GM19193 (cell line): ENCODE measurements around the gene NFAT5.

ENCODE experiments used
- POLR2A ChIP-seq: IDR thresholded peaks from 4 replicates; pipeline ENCODE4 v1.6.1; 2011; ENCODE audit not compliant: insufficient read depth, insufficient read length; ENCODE audit errors: extremely low read depth

The NFAT5 gene

DNA sequence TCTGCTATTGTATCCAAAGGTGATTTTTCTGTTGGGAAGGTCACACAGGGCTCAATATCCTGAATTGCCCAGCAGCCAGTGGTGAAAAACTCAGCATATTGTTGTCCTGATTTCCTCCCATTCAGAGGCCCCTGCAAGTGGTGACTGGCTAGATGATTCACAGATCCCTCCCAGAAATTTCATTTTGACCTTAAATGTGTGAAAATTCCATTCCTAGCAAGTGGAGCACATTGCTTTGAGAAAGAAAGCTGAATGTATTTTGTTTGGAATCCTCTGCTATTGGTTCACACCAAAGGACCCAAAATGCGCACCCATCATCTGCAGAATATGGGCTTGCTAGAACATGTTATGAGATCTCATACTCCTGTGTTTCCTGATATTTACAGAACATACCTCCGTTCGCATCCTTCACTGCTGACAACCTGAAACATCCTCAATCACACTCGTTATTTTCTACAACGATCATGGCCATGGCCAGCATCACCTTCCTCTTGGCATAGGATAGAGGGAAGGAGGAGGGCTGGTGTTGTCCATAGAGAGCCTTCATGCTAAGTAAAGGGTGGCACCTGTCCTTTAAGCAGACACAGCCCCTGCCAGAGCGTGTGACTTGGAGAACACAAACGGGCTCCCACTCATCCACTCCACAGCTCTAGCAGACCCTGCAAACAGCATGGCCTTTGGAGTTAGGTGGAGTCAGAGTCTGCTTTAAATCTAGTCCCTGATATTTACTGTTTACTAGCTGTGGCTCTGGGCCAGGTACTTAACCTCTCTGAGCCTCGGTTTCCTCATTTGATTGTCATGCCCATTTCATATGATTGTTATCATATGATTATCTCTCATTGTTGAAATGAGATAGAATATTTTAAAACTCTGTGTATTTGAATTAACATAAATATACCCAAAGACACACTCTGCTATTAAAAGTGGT, 30.4 kb upstream of the NFAT5 start:
- no peak for TF ChIP-seq POLR2A

DNA sequence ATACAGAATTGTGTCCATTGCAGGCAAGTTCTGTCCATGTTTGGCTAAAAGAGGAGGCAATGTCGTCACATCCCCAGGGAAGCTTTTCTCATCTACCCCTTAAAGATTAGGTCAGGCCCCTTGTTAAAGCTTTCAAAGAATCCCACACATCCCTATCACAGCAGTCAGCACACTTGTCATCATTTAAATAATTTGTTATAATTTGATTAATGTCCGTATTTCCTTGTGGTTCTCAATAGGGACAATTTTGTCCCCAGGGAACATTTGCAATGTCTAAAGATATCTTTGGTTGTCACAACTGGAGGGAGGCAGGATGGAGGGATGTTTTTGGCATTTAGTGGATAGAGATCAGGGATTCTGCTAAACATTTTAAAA, 28.1 kb upstream of the NFAT5 start:
- no peak for TF ChIP-seq POLR2A

DNA sequence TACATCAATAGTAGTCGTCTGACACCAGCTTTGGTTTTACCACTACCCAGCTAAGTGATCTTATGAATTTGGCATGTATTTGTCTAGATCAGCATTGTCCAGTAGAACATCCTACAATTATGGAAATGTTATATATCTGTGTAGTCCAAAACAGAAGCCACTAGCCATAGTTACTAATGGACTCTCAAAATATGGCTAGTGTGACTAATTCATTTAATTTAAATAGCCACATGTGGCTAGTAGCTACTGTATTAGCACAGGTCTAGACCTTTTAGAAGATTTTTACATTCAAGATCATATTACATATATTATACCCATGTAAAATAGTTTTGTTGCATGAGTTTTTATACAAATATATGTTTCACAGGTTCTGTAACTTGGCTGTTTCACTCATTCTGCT, 27.0 kb upstream of the NFAT5 start:
- no peak for TF ChIP-seq POLR2A

DNA sequence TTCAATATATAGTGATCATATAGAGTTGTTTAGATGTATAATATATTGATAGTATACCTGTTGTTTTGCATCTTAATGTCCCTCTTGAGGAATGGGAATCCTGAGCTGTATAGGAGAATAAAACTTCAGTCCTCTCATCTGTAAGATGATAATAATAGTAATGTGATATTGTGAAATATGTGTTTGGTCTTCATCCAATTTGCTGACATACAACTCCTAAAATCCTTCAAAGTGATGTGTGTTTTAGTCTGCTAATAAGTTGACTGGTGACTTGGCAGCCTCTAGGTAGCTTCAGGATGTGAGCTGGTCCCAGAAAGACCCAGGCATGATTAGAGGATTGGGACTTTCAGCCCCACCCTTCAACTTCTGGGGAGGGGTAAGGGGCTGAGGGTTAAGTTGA, 22.8 kb upstream of the NFAT5 start:
- TF ChIP-seq POLR2A, result no peak

DNA sequence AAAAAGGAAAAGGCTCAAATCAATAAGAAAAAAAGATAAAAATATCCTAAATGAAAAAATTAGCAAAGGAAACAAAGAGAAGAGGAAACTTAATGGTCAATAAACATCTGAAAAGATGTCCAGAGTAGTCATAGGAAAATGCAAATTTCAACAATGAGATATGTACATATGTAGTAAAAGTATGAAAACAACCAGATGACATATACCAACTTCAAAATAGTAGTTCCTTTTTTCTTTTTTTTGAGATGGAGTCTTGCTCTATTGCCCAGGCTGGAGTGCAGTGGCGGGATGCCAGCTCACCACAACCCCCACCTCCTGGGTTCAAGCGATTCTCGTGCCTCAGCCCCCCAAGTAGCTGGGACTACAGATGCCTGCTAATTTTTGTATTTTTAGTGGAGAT, 21.7 kb upstream of the NFAT5 start:
- TF ChIP-seq POLR2A, result no peak

DNA sequence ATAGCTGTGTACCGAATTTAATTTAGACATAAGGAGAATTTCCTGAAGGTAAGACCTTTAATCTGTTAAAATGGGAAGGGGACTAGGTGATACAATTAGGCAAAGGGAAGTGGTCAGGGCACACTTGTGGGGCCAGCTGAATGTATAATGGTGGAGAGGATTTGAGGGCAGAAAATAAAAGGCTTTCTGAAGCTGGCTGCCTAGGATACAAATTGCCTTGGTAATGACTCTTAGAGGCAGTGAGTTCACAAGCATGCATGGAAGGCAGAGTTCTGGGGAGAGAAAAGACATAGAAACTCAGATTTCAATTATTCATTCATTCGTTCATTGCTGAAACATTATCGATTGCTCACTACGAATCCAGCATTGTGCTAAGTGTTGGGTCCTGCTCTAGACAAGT, 12.4 kb upstream of the NFAT5 start:
- no peak for TF ChIP-seq POLR2A

DNA sequence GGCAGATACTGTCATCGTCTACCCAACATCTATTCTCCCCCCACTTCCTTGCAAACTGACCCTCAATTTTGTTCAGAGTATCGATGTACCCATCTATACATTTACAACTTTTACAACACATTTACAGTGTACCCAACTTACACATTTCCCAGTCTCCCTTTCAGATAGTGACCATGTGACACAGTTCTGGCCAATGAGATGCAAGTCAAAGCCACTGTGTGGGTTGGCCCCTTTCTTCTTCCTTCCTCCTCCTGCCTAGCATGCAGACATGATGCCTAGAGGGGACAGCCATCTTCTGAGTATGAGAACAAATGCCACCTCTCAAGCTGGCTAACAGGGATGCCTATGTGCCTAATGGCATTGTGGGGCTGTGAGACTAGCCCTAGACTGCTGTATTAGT, 11.3 kb upstream of the NFAT5 start:
- TF ChIP-seq POLR2A, result no peak

DNA sequence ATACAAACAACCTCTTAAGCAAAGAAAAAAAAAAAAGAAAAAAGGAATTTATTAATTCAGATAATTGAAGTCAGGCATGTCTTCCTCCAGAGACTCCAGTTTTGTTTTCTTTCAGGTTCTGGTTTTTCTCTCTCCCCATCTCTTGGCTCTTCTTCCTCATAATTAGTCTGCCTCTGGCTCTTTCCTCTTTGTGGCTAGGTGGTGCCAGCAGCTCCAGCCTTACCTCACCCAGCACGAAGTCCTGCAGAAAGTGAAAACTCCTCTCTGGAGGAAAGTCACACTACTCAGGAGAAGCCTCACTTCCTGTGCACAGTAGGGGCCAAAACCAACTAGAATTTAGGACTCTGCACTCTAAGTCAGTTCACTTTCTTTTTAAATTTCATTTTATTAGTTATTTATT, 10.3 kb upstream of the NFAT5 start:
- TF ChIP-seq POLR2A, result no peak

DNA sequence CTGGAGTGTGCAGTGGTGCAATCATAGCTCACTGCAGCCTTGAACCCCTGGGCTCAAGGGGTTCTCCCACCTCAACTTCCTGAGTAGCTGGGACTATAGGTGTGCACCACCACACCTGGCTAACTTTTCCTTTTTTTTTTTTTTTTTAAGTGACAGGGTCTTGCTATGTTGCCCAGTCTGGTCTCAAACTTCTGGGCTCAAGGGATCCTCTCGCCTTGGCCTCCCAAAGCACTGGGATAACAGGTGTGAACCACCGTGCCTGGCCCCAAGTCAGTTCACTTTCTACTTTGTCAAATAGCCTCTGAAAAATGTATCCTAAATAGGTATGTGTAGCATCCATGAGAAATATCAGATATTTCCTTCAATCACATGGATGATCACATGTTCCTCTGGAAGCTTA, 9.9 kb upstream of the NFAT5 start:
- no peak for TF ChIP-seq POLR2A

DNA sequence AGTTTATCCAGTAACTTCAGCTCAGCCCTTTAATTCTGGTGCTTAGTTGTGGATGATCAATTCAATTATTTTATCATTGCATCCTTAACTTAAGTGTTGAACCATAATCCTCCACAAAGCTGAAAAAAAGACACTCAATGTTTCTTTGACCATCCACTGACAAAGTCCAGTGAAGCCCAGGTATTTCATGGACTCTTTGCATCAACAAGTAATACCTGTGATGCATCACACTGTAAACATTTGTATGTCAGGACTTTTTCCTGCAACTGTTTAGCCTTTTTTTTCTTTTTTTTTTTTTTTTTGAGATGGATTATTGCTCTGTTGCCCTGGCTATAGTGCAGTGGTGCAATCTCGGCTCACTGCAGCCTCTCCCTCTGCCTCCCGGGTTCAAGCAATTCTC, 6.6 kb upstream of the NFAT5 start:
- TF ChIP-seq POLR2A, result no peak

DNA sequence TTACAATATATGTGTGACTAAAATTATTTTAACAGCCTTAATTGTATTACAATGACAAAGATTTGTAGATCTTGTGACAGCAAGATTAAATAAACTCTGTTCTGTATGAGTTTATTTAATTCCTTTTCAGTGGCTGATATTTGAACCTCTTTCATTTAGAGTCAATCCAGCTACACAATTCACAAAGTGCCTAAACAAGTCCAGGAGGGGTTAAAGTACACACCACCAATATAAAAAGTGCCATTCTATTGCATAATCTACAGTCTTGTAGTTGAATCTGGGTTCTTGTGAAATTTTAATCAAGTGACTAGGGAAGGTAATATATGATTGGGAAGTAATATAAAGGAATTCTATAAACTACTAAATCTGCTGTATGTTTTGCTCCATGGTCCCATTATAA, 3.9 kb upstream of the NFAT5 start:
- TF ChIP-seq POLR2A, result no peak

DNA sequence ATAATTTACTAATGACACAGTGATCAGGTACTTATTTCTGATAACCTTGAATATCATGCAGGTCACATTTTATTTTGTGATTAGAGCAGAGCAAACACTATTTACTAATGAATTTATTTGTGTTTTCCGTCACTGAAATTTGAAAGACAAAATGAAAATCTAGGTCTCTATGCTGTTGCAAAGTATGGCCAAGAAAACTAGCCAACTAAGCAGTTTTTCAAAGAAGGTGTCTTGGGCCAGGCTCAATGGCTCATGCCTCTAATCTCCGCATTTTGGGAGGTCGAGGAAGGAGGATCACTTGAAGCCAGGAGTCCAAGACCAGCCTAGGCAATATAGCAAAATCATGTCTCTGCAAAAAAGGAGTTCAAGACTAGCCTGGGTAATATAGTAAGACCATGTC, 3.0 kb upstream of the NFAT5 start:
- TF ChIP-seq POLR2A, result no peak

DNA sequence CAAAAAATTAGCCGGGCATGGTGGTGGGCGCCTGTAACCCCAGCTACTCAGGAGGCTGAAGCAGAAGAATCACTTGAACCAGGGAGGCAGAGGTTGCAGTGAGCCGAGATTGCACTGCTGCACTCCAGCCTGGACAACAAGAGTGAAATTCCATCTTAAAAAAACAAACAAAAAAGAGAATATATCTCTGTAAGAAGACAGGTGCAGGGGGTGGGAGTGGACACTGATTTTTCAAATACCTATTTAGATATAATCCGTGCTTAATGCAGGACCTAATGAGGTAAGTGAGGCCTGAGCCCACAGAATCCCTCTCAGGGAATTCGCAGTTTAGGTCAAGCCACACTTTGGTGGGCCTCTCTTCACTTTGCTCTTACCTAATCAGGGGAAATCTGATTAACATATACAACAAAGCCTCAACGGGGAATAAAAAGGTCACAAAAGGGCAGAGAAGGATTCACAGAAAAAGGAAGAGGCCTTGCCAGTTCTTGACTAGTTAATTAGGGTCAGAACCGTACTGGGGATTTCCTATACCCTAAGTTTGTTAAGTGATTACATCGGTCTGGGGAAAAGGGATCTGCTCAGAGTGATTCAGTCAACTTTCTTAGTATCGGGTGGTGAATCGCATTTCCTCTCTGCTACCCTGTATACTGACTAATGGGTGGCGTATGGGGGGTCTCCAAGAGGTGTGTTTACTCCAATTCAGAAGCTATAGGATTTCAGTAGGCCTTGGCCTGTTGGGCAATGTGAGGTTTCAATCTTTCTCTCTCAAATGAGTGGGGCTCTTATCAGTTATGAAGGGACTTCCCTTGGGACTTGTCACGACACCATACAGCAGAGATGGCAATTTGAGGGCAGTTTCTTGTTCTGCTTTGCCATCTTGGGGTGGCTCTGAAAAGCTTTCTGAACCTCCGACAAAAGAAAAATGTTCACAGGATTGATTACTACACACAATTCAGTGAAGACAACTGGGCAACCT, 1.9 kb upstream of the NFAT5 start:
- peak; percentile 50 for TF ChIP-seq POLR2A

DNA sequence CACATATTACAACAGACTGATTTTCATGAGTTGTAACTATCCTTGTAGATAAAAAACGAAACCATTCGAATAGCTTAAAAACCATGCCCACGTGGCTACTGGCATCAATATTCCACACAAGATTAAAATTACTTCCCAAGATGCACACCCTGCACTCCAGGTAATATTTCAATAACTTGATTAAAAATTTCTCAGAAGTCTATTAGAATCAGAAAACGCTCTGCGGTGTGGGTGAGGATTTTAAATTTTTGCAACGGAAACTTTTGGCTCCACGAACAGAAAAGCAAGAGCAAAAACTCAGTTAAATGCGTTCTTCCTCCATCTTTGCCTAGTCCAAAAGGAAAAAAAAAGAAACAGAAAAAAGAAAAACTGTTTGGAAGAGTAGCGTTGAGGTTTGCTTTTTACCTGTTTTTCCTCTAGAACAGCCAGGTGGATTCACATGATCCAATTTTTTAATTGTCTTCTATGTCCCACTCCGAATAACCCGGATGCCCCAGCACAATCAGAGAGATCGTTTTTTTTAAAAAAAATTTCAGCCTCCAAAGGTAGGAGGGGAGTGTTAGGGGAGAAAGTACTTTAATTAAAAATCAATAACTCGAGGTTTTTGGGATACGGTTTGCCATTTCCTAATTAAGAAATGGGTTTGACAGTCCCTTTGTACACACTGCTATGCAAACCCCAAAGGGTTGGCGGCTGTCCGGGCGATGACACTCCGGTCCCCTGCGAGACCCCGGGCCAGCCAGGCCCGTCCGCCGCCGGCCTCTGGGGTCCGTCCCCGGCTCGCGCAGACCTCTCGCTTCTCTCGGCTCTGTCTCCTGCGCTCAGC, 708 bp upstream of the NFAT5 start:
- no peak for TF ChIP-seq POLR2A
